Breast epithelium (tissue), 4 donors: ENCODE measurements around the gene ELOF1. TPM values are rescaled to one million over a fixed set of nuclear protein-coding genes. Genes with fewer than 3 reads are reported as not detected.

Experiments used
- DNase-seq, 2 donors: peaks; one replicate each; pipeline ENCODE4 v3.0.0-alpha.2; 2019; ENCODE audit warnings: low spot score in 2 of 2
- H3K27ac ChIP-seq, 2 donors: fragments of 200-600 bp; sonication (generic) in 1 of 2; one replicate each; pipeline ENCODE4 v1.5.1; 2016 to 2019; ENCODE audit warnings: mild to moderate bottlenecking in 1 of 2
- H3K27me3 ChIP-seq, 2 donors: fragments of 200-600 bp; sonication (generic) in 1 of 2; one replicate each; pipeline versions ENCODE4 v1.5.1 to v1.6.0; 2017 to 2019; ENCODE audit warnings: control low read depth in 1 of 2, mild to moderate bottlenecking in 1 of 2
- H3K36me3 ChIP-seq: fragments of 200-600 bp; one replicate; pipeline ENCODE4 v1.5.1; 2019
- H3K4me1 ChIP-seq, 2 donors: fragments of 200-600 bp; sonication (generic); one replicate each; pipeline ENCODE4 v1.5.1; 2016 to 2019; ENCODE audit warnings: control low read depth in 1 of 2
- H3K4me3 ChIP-seq, 3 donors: fragments of 200-600 bp; sonication (generic); 1 replicate in 2 of 3; 2 replicates in 1 of 3; pipeline ENCODE4 v1.5.1; 2016 to 2019; ENCODE audit warnings: mild to moderate bottlenecking in 3 of 3, moderate library complexity in 2 of 3
- H3K9me3 ChIP-seq, 2 donors: fragments of 200-600 bp; sonication (generic) in 1 of 2; one replicate each; pipeline ENCODE4 v1.5.1; 2016 to 2019; ENCODE audit warnings: control low read depth in 1 of 2
- POLR2A ChIP-seq: fragments of 450-650 bp; IDR thresholded peaks from one replicate; pipeline ENCODE4 v1.6.1; 2016; ENCODE audit warnings: antibody characterized with exemption, mild to moderate bottlenecking, moderate library complexity
- POLR2AphosphoS5 ChIP-seq, 3 donors: sonication (generic); formaldehyde crosslinking; IDR thresholded peaks; one replicate each; pipeline ENCODE4 v1.6.1; 2017; ENCODE audit warnings: antibody characterized with exemption in 3 of 3
- intact Hi-C: fragments of 100-400 bp; cut with DNase I; formaldehyde crosslinking; loops from one replicate; pipeline ENCODE4 v1.15.1; 2023; ENCODE audit warnings: low total_unique reads
- total RNA-seq, 3 donors: library from RNA; depleted of rRNA; stranded (reverse); fragments of >200 nt; gene quantifications; one replicate each; pipeline ENCODE4 v1.1.0, GENCODE V29; 2016
- TF ChIP-seq, protein P1 (sequence below), 3 donors: fragments of 450-650 bp; IDR thresholded peaks; one replicate each; pipeline ENCODE4 v1.5.1; 2016 to 2017; ENCODE audit warnings: antibody characterized with exemption in 3 of 3, mild to moderate bottlenecking in 3 of 3, moderate library complexity in 3 of 3

The ELOF1 gene
- total RNA-seq, 3 donors from 2014 or later: 31.7 to 38.0 (median 37.3) TPM

DNA sequence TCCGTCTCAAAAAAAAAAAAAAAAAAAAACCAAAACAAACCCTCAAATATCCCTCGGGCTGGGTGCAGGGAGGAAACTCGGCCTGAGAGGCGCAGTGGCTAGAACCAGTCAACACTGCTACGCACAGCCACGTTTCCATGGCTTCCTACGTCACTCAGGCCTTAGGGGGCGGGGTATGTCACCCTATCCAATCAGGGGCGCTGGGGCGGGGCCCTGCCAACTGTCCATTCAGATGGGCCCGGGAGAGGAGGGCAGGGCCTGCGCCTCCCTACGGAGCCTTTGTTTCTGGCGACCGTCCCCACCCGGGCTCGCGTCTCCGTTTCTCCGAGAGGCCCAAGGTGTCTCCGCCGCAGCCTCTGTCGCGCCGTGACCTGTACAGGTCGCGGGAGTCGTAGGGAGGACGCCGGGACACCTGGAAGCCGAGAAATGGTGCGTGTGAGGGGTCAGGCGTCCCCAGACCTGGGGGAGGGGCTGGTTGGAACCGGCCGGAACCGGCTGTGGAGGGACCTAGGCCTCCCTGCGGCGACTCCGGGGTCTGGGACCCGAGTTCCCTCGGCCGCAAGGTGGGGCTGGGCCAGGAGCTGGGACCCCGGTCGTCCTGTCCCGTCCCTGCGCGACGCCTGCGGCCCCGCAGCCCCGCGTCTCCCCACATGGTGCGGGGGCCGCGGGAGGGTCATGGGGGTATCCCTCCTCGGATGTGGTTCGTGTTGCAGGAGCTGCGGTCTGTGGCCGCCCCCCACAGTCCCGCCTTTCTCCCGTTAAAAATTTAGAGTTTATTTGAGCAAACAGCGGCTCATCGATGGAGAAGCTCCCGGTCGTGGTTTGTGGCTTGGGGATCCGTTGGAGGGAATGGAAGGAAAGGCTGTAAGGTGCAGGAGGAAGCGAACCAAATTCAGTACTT lies 38.4 kb upstream of the ELOF1 start, which contains the start of gene ZNF627:
TSS of gene ZNF627 (plus strand) at position 282 of the 901 bp plus-strand sequence. CDS start at position 427, 145 bp downstream.
- peak; percentile 96 to 99 (median 98) for TF ChIP-seq POLR2AphosphoS5 (IDR thresholded peaks at IDR 0.05)
- TF ChIP-seq, protein P1, sequence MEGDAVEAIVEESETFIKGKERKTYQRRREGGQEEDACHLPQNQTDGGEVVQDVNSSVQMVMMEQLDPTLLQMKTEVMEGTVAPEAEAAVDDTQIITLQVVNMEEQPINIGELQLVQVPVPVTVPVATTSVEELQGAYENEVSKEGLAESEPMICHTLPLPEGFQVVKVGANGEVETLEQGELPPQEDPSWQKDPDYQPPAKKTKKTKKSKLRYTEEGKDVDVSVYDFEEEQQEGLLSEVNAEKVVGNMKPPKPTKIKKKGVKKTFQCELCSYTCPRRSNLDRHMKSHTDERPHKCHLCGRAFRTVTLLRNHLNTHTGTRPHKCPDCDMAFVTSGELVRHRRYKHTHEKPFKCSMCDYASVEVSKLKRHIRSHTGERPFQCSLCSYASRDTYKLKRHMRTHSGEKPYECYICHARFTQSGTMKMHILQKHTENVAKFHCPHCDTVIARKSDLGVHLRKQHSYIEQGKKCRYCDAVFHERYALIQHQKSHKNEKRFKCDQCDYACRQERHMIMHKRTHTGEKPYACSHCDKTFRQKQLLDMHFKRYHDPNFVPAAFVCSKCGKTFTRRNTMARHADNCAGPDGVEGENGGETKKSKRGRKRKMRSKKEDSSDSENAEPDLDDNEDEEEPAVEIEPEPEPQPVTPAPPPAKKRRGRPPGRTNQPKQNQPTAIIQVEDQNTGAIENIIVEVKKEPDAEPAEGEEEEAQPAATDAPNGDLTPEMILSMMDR (IDR thresholded peaks at IDR 0.05): peak; percentile 17 to 41 (median 19)
- peak; percentile 93 for TF ChIP-seq POLR2A
- H3K36me3 ChIP-seq: no peaks in the 10 kb centered on the region
- no peaks in the 10 kb centered on the region for H3K27me3 ChIP-seq
- H3K4me1 ChIP-seq: peaks cover 0 to 5% of the 10 kb centered on the region in 2 donors
- intact Hi-C loops: no loop called here
- H3K27ac ChIP-seq: peak within 1 kb of the TSS; percentile 96 to 97
- DNase-seq: peak; percentile 99 to 100
- peak within 1 kb of the TSS; percentile 90 to 98 (median 90) for H3K4me3 ChIP-seq
- no peaks in the 10 kb centered on the region for H3K9me3 ChIP-seq

DNA sequence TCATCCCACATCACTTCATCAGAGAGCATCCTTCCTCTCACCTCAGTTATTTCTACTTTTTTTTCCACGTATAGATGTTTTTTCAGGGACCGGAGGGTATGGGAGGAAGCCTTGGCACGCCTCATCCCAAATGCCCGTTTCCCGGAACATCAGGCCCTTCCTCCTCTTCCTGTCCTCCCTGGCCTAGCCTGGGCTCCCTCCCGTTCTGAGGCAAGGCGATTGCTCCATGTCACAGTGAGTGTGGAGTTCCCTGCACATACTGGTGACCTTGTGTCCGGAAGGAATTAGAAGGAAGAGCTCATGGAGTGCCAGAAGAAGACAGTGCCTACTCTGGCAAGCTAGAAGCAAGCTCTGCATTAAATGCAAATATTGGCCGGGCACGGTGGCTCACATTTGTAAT lies 37.1 kb upstream of the ELOF1 start:
- Histone ChIP-seq H3K9me3 (no peaks in the 10 kb centered on the region), H3K36me3 (no peaks in the 10 kb centered on the region), H3K27ac (peak overlapping the region; percentile 96 to 97), H3K4me3 (no peak overlapping the region), H3K27me3 (no peaks in the 10 kb centered on the region), H3K4me1 (peaks cover 0 to 5% of the 10 kb centered on the region in 2 donors)
- TF ChIP-seq, protein P1 (IDR thresholded peaks at IDR 0.05): no peak
- no peak for TF ChIP-seq POLR2AphosphoS5 (IDR thresholded peaks at IDR 0.05)
- TF ChIP-seq POLR2A: no peak
- DNase-seq: no peak
- intact Hi-C loops: no loop called here

- intact Hi-C loops: no loop called here
- TF ChIP-seq, protein P1 (IDR thresholded peaks at IDR 0.05): no peak
- TF ChIP-seq POLR2A (no peak), POLR2AphosphoS5 (IDR thresholded peaks at IDR 0.05) (no peak)
- Histone ChIP-seq H3K4me3 (no peak overlapping the region), H3K4me1 (peaks cover 0 to 5% of the 10 kb centered on the region in 2 donors), H3K27me3 (no peaks in the 10 kb centered on the region), H3K9me3 (no peaks in the 10 kb centered on the region), H3K27ac (no peak overlapping the region), H3K36me3 (no peaks in the 10 kb centered on the region)
- no peak for DNase-seq
Observed at GRCh38 chr19:11594084-11594483, 35.1 kb upstream of the ELOF1 start.

GRCh38 chr19:11587975-11588631 lies 29.1 kb upstream of the ELOF1 start:
- intact Hi-C loops: no loop called here
- H3K36me3 ChIP-seq: no peaks in the 10 kb centered on the region
- TF ChIP-seq, protein P1 (IDR thresholded peaks at IDR 0.05): peak in 1 of 3 donors; percentile 7
- TF ChIP-seq POLR2A: no peak
- TF ChIP-seq POLR2AphosphoS5 (IDR thresholded peaks at IDR 0.05): no peak
- no peaks in the 10 kb centered on the region for H3K27me3 ChIP-seq
- H3K9me3 ChIP-seq: no peaks in the 10 kb centered on the region
- H3K27ac ChIP-seq: peak overlapping the region in 1 of 2 donors; percentile 29
- H3K4me3 ChIP-seq: no peak overlapping the region
- DNase-seq: no peak
- no peaks in the 10 kb centered on the region for H3K4me1 ChIP-seq
